ENCODE results near the gene TTC12.

The TTC12 gene

DNA sequence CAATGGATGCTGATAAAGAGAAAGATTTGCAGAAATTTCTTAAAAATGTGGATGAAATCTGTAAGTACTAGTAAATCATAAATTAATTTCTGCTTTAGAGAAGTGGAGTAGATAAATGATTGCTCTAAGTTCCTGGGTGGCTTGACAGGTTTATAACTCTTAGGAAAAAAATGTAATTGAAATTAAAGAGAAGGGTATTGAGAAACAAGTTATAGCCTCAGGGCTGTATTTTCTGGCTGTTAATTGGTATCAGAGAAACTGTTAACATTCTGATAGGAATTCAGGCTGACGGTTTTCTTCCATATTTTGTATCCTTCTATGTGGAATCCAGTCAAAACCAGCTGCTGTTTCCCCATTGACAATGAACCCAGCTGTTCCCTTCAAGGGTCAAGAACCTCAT lies 1.9 kb downstream of the TTC12 start:
- ChIA-PET CTCF (interaction anchor here (1.3 to 1.7 kb wide), 2 partner anchors 10 to 16 kb away, joined by 4 to 5 read pairs; no protein-coding TSS in a partner anchor), POLR2A (no interaction called here)
- DNase-seq (ENCODE audit: extremely low spot score): no peak
- TF ChIP-seq, protein P1, sequence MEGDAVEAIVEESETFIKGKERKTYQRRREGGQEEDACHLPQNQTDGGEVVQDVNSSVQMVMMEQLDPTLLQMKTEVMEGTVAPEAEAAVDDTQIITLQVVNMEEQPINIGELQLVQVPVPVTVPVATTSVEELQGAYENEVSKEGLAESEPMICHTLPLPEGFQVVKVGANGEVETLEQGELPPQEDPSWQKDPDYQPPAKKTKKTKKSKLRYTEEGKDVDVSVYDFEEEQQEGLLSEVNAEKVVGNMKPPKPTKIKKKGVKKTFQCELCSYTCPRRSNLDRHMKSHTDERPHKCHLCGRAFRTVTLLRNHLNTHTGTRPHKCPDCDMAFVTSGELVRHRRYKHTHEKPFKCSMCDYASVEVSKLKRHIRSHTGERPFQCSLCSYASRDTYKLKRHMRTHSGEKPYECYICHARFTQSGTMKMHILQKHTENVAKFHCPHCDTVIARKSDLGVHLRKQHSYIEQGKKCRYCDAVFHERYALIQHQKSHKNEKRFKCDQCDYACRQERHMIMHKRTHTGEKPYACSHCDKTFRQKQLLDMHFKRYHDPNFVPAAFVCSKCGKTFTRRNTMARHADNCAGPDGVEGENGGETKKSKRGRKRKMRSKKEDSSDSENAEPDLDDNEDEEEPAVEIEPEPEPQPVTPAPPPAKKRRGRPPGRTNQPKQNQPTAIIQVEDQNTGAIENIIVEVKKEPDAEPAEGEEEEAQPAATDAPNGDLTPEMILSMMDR (IDR thresholded peaks at IDR 0.05; ENCODE audit: control extremely low read depth, extremely low read depth, low read depth, missing control alignments): no peak

DNA sequence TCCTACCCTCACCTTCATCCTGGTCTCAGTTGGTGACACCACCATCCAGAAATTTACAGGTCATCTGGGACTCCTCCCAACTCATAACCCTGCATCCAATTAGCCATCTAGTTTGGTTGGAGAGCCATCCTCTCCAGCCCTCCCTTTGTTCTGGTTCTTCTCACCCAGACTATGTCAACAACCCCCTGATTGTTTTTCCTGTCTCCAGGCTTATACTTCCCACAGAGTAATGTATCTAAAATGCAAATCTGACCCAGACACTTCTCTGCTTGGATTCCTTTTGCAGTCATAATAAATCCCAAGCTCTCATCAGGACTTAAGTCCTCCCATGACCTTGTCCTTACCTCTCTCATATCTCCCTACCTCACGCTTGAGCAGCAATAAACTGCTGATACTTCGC lies 3.0 kb downstream of the TTC12 start:
- no peak for DNase-seq (ENCODE audit: extremely low spot score)
- ChIA-PET CTCF (interaction anchor here (1.3 to 1.7 kb wide), 2 partner anchors 11 to 15 kb away, joined by 4 to 5 read pairs; no protein-coding TSS in a partner anchor), POLR2A (no interaction called here)
- TF ChIP-seq, protein P1 (IDR thresholded peaks at IDR 0.05; ENCODE audit: control extremely low read depth, extremely low read depth, low read depth, missing control alignments): no peak

DNA sequence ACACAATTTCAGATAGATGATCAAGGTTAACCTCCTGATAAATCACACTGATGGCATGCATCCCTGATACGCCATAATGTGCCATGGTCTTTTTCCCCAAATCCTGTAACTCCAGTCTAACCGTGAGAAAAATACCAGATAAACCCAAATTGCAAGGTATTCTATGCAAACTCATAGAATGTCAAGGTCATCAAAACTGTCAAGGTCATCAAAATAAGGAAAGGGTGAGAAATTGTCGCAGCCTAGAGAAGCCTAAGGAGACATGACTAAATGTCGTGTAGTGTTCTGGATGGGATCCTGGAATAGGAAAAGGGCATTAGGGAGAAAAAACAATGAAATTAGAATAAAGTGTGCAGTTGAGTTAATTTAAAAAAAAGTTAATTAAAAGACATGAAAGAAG lies 4.7 kb downstream of the TTC12 start:
- TF ChIP-seq, protein P1 (IDR thresholded peaks at IDR 0.05; ENCODE audit: control extremely low read depth, extremely low read depth, low read depth, missing control alignments): no peak
- ChIA-PET POLR2A (no interaction called here), CTCF (no interaction called here)
- no peak for DNase-seq (ENCODE audit: extremely low spot score)

DNA sequence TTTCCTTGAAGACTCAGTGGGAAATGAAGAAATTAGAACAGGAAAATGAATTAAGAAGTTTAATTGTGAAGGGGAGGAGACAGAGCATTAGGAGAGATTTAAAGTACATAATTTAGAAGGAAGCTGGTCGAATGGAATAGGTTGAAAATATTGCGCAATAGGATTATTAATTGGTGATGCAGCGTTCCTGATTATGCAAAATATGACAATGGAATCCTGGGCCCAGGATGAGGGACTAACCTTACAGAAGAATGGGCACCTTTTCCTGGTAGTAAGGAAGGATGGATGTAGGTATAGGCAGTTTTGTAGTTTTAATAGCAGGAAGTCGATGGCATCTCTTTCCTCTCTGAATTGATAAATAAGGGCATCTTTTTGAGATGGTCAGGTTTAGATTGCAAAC lies 7.8 kb downstream of the TTC12 start:
- POLR2A ChIA-PET: no interaction called here

DNA sequence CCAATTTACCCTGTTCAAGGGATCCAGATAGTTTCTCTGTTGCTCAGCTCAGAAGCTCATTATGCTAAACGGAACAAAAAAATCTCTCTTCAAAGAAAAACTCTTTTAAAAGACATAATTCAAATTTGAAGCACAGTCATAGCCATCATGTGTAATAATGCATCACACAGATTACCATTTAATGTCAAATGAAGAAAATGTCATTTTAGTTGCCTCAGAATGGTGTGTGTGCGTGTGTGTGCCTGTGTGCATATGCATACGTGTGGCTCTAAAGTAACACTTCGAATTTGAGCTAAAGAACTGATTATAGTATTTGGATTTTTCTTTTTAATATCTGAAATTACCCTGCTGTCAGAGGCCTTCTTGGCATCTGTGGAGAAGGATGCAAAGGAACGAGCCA lies 9.9 kb downstream of the TTC12 start:
- CTCF ChIA-PET: interaction anchor here (1.4 to 3.7 kb wide), 3 partner anchors 9 to 736 kb away, joined by 3 to 22 read pairs (median 11); no protein-coding TSS in a partner anchor
- no peak for DNase-seq (ENCODE audit: extremely low spot score)
- TF ChIP-seq, protein P1 (IDR thresholded peaks at IDR 0.05; ENCODE audit: control extremely low read depth, extremely low read depth, low read depth, missing control alignments): no peak
- POLR2A ChIA-PET: no interaction called here

More for the DNA sequence above, 7.8 kb downstream of the TTC12 start:
- CTCF ChIA-PET: interaction anchor here (1.4 to 3.7 kb wide), 2 partner anchors 9 to 11 kb away, joined by 3 to 22 read pairs; no protein-coding TSS in a partner anchor
- TF ChIP-seq, protein P1 (IDR thresholded peaks at IDR 0.05; ENCODE audit: control extremely low read depth, extremely low read depth, low read depth, missing control alignments): no peak
- DNase-seq (ENCODE audit: extremely low spot score): no peak

DNA sequence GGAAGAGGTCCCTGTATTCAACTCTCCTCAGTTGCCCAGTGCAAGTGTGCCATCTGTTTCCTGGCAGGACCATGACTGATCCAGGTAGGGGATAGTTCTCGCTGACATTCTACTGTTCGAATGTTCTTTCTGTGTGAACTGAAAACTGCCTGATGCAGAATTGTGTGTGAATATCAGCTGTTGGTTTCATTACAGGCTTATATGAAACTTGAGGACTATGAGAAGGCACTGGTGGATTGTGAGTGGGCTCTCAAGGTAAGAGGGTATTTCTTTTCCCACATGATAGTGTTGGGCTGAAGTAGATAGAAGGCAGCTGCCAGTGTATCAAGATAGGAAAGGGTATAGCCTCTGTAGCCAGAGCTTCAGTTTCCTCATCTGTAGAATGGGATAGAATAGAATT lies 15.3 kb downstream of the TTC12 start:
- ChIA-PET POLR2A (no interaction called here), CTCF (interaction anchor here (1.3 to 1.9 kb wide), 5 partner anchors 25 to 198 kb away, joined by 3 to 7 read pairs (median 3); no protein-coding TSS in a partner anchor)
- no peak for DNase-seq (ENCODE audit: extremely low spot score)
- TF ChIP-seq, protein P1 (IDR thresholded peaks at IDR 0.05; ENCODE audit: control extremely low read depth, extremely low read depth, low read depth, missing control alignments): no peak
